ENCODE measurements around the gene TMEM184B.
A peak's percentile ranks its signal among the peaks of the same experiment; 100 is the strongest.

Gene TMEM184B

DNA sequence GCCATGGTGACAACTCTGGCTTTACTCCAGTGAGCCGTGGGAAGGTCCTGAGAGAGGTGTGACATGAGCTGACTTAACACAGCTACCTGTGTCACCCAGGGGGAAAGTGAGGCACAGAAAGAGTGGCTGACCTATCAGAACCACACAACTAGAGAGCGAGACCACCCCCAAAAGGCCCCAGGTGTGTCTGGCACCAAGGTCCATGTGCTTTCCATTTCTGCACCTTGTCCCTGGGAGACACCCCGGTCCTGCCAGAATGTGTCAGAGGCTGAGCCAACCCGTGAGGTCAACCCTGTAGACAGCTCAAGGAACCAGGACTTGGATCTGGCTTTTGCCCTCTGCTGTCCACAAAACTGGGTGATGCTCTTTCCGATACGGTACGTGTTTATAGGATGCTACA, 61.3 kb downstream of the TMEM184B start:
- peaks cover 17% of the 10 kb centered on the region for H3K4me1 ChIP-seq (ENCODE audit: control insufficient read depth, insufficient read depth, low read length)
- no peaks in the 10 kb centered on the region for H3K36me3 ChIP-seq (ENCODE audit: control insufficient read depth, insufficient read depth, low read length)
- no peak overlapping the region for H3K4me3 ChIP-seq (ENCODE audit: low read depth, low read length)
- no peak overlapping the region for H3K9ac ChIP-seq (ENCODE audit: low read length)
- H3K27me3 ChIP-seq (ENCODE audit: control insufficient read depth, insufficient read depth, low read length), result peaks cover 15% of the 10 kb centered on the region
- no peak overlapping the region for H3K27ac ChIP-seq (ENCODE audit: low read depth, low read length)
- no peaks in the 10 kb centered on the region for H3K9me3 ChIP-seq (ENCODE audit: control insufficient read depth, insufficient read depth, low read depth, low read length)

DNA sequence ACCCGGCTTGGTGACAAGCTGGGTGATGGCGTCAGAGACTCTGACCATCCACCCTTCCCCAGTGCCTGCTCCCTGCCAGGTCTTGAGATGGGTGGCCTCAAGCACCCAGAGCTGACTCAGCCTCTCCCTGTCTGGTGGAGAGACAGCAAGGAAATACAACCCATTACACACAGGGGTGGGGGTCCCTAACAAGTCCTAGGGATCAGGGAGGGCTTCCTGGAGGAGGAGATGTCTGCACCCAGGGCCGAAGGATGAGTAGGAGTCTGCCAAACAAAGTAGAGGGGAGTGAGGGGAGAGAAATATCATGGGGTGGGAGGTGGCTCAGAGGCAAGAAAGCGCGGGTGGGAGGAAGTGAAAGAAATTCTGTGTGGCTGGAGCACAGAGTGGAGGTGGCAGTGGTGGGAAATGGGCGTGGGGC, 64.2 kb downstream of the TMEM184B start:
- H3K9me3 ChIP-seq (ENCODE audit: control insufficient read depth, insufficient read depth, low read depth, low read length), result no peaks in the 10 kb centered on the region

DNA sequence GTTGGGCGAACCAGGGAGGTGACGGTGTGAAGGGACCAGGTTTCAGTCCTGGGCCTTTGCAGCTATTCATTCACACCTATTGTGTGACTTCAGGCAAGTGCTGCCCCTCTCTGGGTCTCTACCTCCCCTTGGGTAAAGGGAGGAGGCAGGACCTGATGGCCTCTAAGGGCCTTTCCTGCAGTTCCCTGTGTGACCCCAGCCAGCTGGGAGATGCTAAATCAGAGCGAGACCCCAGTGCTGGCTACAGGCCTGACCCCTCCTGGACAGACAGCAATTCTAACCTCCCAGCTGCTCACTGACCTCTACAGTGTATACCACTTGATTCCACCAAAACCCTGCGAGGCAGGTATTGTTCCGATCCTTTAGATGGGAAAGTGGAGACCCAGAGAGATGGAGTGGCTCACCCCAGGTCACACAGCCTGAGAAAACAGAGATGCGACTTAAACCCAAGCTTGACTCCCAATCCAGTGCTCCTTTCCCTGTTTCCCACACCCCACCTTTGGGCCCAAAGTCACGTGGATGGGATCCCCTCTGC, 64.8 kb downstream of the TMEM184B start:
- Histone ChIP-seq H3K27ac (ENCODE audit: low read depth, low read length) (no peak overlapping the region), H3K36me3 (ENCODE audit: control insufficient read depth, insufficient read depth, low read length) (no peaks in the 10 kb centered on the region), H3K9me3 (ENCODE audit: control insufficient read depth, insufficient read depth, low read depth, low read length) (no peaks in the 10 kb centered on the region), H3K4me1 (ENCODE audit: control insufficient read depth, insufficient read depth, low read length) (no peaks in the 10 kb centered on the region), H3K27me3 (ENCODE audit: control insufficient read depth, insufficient read depth, low read length) (peaks cover 4% of the 10 kb centered on the region; the same call in 1 of the 2 replicates), H3K4me3 (ENCODE audit: low read depth, low read length) (no peak overlapping the region), H3K9ac (ENCODE audit: low read length) (no peak overlapping the region)

More for the DNA sequence above, 64.2 kb downstream of the TMEM184B start:
- Histone ChIP-seq H3K36me3 (ENCODE audit: control insufficient read depth, insufficient read depth, low read length) (no peaks in the 10 kb centered on the region), H3K27ac (ENCODE audit: low read depth, low read length) (no peak overlapping the region), H3K4me1 (ENCODE audit: control insufficient read depth, insufficient read depth, low read length) (peaks cover under 1% of the 10 kb centered on the region; the same call in 1 of the 2 replicates), H3K27me3 (ENCODE audit: control insufficient read depth, insufficient read depth, low read length) (peaks cover 9% of the 10 kb centered on the region), H3K4me3 (ENCODE audit: low read depth, low read length) (no peak overlapping the region), H3K9ac (ENCODE audit: low read length) (no peak overlapping the region)

DNA sequence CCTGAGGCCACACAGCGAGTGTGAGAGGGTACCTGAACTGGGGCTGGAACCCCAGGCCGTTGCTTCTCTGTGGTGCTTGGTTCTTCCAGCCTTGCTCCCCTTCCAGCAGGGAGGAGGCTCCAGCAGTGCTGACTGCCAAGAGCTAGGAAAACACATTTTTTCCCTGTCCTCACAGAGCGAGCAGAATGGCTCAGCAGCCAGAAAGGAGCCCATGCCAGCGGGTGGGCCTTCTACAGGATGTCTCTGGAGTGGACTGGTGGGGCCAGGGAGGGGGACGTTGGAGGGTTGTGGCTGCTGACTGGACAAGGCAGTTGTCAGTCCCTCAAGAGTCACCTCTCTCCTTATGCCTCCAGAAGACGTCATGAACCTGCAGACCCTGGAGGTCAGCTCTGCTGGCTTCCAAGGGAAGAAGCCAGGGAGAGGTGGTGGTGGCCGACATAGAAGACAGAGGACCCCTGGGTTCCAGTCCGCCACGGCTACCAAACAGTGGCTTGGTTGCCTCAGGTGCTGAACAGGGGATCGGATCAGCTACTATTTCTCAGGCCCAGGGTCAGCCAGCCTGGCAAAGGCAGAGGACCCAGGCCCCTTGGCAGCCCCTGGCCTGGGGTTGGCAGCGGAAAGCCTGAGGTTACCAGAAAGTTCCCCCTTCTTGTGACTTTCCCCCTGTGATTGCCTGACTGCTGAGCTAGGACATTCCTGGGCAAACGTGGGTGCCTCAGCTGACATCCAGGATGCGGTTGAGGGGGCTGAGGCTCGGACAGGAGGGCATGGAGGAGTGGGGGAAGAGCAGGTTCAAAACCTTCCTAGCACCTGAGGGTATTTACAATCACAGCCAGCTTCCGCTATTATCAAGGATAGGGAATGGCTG, 67.3 kb downstream of the TMEM184B start:
- Histone ChIP-seq H3K27me3 (ENCODE audit: control insufficient read depth, insufficient read depth, low read length) (peaks cover 4% of the 10 kb centered on the region; the same call in 1 of the 2 replicates), H3K27ac (ENCODE audit: low read depth, low read length) (no peak overlapping the region), H3K4me3 (ENCODE audit: low read depth, low read length) (no peak overlapping the region), H3K9ac (ENCODE audit: low read length) (no peak overlapping the region), H3K9me3 (ENCODE audit: control insufficient read depth, insufficient read depth, low read depth, low read length) (no peaks in the 10 kb centered on the region), H3K4me1 (ENCODE audit: control insufficient read depth, insufficient read depth, low read length) (peaks cover 5% of the 10 kb centered on the region; the same call in 1 of the 2 replicates), H3K36me3 (ENCODE audit: control insufficient read depth, insufficient read depth, low read length) (no peaks in the 10 kb centered on the region)

DNA sequence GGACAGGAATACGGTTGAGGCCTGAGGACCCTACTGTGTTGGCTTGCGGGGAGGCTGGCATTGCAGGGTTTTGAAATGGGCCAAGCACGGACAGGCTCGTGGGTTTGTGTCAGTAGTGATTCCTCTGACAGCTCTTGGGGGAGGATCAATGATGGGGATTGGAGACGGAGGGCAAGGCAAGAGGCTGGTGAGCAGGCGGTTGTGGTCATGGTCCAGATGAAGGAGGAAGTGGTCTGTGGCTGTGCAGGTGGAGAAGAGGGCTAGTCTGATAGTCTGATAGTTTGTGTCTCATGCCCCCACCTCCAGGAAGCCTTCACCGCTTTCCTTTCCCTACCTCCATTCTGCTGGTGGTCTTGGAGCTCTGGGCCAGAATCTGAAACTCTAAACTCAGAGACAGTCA, 68.0 kb downstream of the TMEM184B start:
- H3K9ac ChIP-seq (ENCODE audit: low read length), result no peak overlapping the region
- H3K4me1 ChIP-seq (ENCODE audit: control insufficient read depth, insufficient read depth, low read length), result peaks cover 5% of the 10 kb centered on the region; the same call in 1 of the 2 replicates
- H3K9me3 ChIP-seq (ENCODE audit: control insufficient read depth, insufficient read depth, low read depth, low read length), result no peaks in the 10 kb centered on the region
- no peaks in the 10 kb centered on the region for H3K36me3 ChIP-seq (ENCODE audit: control insufficient read depth, insufficient read depth, low read length)
- peaks cover 4% of the 10 kb centered on the region; the same call in 1 of the 2 replicates for H3K27me3 ChIP-seq (ENCODE audit: control insufficient read depth, insufficient read depth, low read length)
- no peak overlapping the region for H3K27ac ChIP-seq (ENCODE audit: low read depth, low read length)
- no peak overlapping the region for H3K4me3 ChIP-seq (ENCODE audit: low read depth, low read length)

DNA sequence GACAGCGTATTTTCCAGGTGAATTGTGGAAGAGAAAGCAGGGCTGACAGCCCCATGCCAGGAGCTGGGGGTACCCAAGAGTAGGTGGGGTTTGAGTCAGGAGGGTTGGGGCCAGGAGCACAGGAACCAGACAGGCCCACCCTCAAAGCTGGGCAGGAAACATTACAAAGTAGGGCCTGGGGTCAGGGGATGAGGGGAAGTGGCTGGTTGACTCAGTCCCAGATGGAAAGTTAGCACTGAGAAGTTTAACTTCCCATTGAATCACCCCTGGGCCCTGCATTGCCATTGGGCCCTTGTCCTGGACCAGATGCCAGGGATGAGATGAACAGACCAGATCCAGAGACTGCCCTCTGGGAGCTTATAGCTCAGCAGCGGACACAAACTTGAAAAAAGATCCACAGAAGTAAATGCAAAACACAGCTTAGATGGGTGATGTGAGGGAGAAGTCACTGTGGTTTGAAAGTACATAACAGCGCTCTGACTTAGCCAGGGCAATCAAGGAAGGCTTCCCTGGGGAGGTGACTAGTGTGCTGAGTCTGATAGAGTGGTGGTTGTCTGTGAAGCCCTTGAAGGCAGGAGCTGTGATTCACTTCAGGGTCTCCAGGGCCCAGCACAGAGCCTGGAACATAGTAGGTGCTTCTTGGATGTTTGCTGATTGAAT, 68.8 kb downstream of the TMEM184B start:
- peaks cover 4% of the 10 kb centered on the region; the same call in 1 of the 2 replicates for H3K27me3 ChIP-seq (ENCODE audit: control insufficient read depth, insufficient read depth, low read length)
- no peak overlapping the region for H3K27ac ChIP-seq (ENCODE audit: low read depth, low read length)
- no peak overlapping the region for H3K9ac ChIP-seq (ENCODE audit: low read length)
- H3K4me1 ChIP-seq (ENCODE audit: control insufficient read depth, insufficient read depth, low read length), result peaks cover 5% of the 10 kb centered on the region; the same call in 1 of the 2 replicates
- no peaks in the 10 kb centered on the region for H3K9me3 ChIP-seq (ENCODE audit: control insufficient read depth, insufficient read depth, low read depth, low read length)
- H3K4me3 ChIP-seq (ENCODE audit: low read depth, low read length), result peak overlapping the region; percentile 95; the same call in 1 of the 2 replicates
- no peaks in the 10 kb centered on the region for H3K36me3 ChIP-seq (ENCODE audit: control insufficient read depth, insufficient read depth, low read length)

DNA sequence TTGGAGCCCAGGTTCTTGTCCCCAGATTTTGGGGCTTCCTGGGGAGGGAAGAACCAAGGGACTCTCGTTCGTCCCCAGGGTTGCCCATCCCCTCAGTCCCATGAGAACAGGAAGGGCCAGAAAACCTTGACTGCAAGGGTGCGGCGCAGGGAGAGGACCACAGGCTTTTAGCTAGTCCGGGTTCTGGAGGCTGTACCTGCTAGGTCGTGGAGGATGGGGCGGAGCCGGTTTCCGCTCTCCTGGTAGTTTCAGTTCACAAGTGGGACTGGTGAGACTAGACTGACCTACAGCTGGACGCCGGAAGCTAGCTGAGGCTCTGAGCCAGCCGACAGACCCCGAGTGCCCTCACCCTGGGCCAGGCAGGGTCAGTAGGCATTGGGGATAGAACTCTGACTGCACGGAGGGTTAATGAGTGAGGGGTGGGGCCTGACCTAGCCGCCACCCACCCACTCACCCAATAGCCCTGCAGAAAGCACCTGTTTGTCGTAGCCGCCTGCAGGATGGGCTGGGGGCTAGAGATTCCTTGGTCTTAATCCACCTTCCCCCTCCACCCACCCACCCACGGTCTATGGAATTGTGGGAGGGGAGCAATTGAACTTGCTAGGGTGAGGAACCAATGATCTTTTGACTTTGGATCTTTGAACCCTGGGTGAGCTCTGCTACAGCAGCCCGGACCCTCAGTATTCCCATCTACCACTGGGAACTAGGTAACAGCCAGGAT, 69.6 kb downstream of the TMEM184B start:
- Histone ChIP-seq H3K4me1 (ENCODE audit: control insufficient read depth, insufficient read depth, low read length) (peaks cover 5% of the 10 kb centered on the region; the same call in 1 of the 2 replicates), H3K36me3 (ENCODE audit: control insufficient read depth, insufficient read depth, low read length) (no peaks in the 10 kb centered on the region), H3K4me3 (ENCODE audit: low read depth, low read length) (peak overlapping the region; percentile 95), H3K9me3 (ENCODE audit: control insufficient read depth, insufficient read depth, low read depth, low read length) (no peaks in the 10 kb centered on the region), H3K27ac (ENCODE audit: low read depth, low read length) (no peak overlapping the region), H3K9ac (ENCODE audit: low read length) (peak overlapping the region; percentile 93), H3K27me3 (ENCODE audit: control insufficient read depth, insufficient read depth, low read length) (peaks cover 4% of the 10 kb centered on the region; the same call in 1 of the 2 replicates)

DNA sequence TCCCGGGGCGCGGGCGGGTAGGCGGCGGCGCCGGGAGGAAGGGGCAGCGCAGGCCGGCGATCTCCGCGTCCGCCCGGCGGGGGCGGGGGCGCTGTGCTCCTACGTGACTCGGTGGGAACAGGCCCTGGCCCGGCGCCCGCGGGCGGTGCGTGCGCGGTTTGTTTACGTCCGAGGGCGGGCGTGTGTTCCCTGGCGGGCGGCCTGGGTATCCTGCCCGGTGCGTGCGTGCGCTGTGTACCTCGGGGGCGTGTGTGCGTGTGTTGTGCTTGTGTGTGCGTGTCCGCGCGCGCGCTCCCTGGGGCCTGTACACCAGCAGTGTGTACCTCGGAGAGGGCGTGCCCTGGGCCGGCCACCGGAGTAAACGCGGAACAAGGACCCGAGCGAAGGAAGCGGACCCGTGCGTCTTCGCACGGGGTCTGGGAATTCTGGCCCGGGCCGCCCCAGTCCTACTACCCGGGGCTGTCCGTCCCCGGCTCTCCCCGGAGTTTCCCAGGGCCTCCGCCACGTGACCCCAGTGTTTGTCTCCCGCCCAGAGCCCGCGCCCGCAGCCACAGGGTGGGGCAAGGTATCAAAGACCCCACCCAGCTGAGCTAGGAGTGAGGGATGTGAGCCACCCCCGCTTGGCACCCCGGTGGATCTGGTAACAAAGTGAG, 70.2 kb downstream of the TMEM184B start:
- peak overlapping the region; percentile 95 for H3K4me3 ChIP-seq (ENCODE audit: low read depth, low read length)
- H3K9ac ChIP-seq (ENCODE audit: low read length), result peak overlapping the region; percentile 93
- H3K27ac ChIP-seq (ENCODE audit: low read depth, low read length), result peak overlapping the region; percentile 89; the same call in 1 of the 2 replicates
- no peaks in the 10 kb centered on the region for H3K9me3 ChIP-seq (ENCODE audit: control insufficient read depth, insufficient read depth, low read depth, low read length)
- peaks cover 4% of the 10 kb centered on the region; the same call in 1 of the 2 replicates for H3K27me3 ChIP-seq (ENCODE audit: control insufficient read depth, insufficient read depth, low read length)
- H3K36me3 ChIP-seq (ENCODE audit: control insufficient read depth, insufficient read depth, low read length), result no peaks in the 10 kb centered on the region
- peaks cover 5% of the 10 kb centered on the region; the same call in 1 of the 2 replicates for H3K4me1 ChIP-seq (ENCODE audit: control insufficient read depth, insufficient read depth, low read length)

DNA sequence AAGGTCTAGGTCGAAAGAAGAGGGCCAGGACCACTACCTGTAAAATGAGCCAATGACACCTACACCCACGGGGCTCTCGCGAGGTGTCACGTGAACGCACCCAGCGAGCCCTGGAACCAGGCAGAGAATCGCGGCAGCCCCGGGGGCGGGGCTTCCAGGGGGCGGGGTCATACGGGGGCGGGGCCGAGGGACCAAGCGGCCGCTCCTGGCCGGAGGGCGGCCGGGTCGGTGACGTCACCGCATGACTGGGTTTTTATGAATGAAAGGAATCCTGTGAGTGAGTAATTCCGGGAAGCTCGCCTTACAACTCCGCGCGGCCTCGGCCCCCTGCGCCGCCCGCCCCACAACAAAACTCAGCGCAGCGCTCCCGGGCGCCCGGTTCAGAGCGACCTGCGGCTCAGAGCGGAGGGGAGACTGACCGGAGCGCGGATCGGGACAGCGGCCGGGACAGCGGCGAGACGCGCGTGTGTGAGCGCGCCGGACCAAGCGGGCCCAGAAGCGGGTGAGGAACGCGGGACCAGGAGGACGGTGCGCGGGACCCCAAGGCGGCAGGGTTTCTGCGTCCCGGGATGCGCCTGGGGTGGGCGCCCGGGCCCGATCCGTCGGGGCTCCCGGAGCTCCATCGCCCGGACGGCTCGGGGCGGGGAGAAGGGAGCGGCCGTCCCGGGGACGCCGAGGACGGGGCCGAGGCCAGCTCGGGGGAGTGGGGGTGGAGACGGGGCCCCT, 70.9 kb downstream of the TMEM184B start, which contains the start of gene MAFF:
Gene MAFF (plus strand): TSS at position 284 of the 726 bp plus-strand sequence. CDS start 11,860 bp downstream, outside the sequence.
- no peaks in the 10 kb centered on the region for H3K36me3 ChIP-seq (ENCODE audit: control insufficient read depth, insufficient read depth, low read length)
- H3K9me3 ChIP-seq (ENCODE audit: control insufficient read depth, insufficient read depth, low read depth, low read length), result no peaks in the 10 kb centered on the region
- peak within 1 kb of the TSS; percentile 89 for H3K27ac ChIP-seq (ENCODE audit: low read depth, low read length)
- H3K9ac ChIP-seq (ENCODE audit: low read length), result peak within 1 kb of the TSS; percentile 93
- peaks cover 4% of the 10 kb centered on the region; the same call in 1 of the 2 replicates for H3K27me3 ChIP-seq (ENCODE audit: control insufficient read depth, insufficient read depth, low read length)
- peaks cover 5% of the 10 kb centered on the region; the same call in 1 of the 2 replicates for H3K4me1 ChIP-seq (ENCODE audit: control insufficient read depth, insufficient read depth, low read length)
- H3K4me3 ChIP-seq (ENCODE audit: low read depth, low read length), result peak within 1 kb of the TSS; percentile 95

Data from HUES6 (cell line).